Caco-2 (cell line): ENCODE measurements around the gene MGARP. TPM values are rescaled to one million over a fixed set of nuclear protein-coding genes. Genes with fewer than 3 reads are reported as not detected.

Source experiments
- BruUV-seq: library from RNA; stranded (reverse); fragments of 400-500 nt; replicated peaks from 2 replicates; lab custom pipeline; 2021; lab: Mats Ljungman, UMichigan
- CTCF ChIA-PET: fragments of 300-600 bp; sonication (Branson Sonifier 250); formaldehyde crosslinking; loops from one replicate; lab custom pipeline; 2022; ENCODE audit warnings: antibody characterized with exemption; lab: Charles Lee
- POLR2A ChIA-PET: fragments of 300-600 bp; sonication (Branson Sonifier 250); formaldehyde crosslinking; loops from one replicate; lab custom pipeline; 2022; ENCODE audit warnings: antibody characterized with exemption; lab: Charles Lee
- DNase-seq, 2 experiments: peaks; one replicate each; pipeline versions ENCODE4 v3.0.0 to v3.0.0-alpha.2; 2020 to 2022
- H3K27me3 ChIP-seq: replicated peaks from 2 replicates; pipeline ENCODE4 v1.6.0; 2011; ENCODE audit warnings: low read length; ENCODE audit not compliant: control insufficient read depth, insufficient read depth
- H3K36me3 ChIP-seq: 2 replicates; pipeline ENCODE4 v1.5.1; 2011; ENCODE audit warnings: low read length; ENCODE audit not compliant: control insufficient read depth, insufficient read depth
- H3K4me1 ChIP-seq: fragments of 250-450 bp; sonication (Bioruptor Pico); 2 replicates; pipeline ENCODE4 v1.5.1; 2020; ENCODE audit warnings: mild to moderate bottlenecking
- H3K4me3 ChIP-seq: 2 replicates; pipeline ENCODE4 v1.5.1; 2011; ENCODE audit warnings: low read depth, mild to moderate bottlenecking, control low read depth, low read length
- H3K9me3 ChIP-seq: fragments of 250-450 bp; sonication (Bioruptor Pico); 2 replicates; pipeline ENCODE4 v1.5.1; 2020; ENCODE audit warnings: mild to moderate bottlenecking, moderate library complexity
- H3K27ac Mint-ChIP-seq: one replicate; pipeline ENCODE4 v1.8.0; 2022; ENCODE audit warnings: mixed read lengths; ENCODE audit not compliant: unreplicated experiment
- H3K27me3 Mint-ChIP-seq: one replicate; pipeline ENCODE4 v1.8.0; 2022; ENCODE audit warnings: mixed read lengths; ENCODE audit not compliant: insufficient read depth, unreplicated experiment
- H3K36me3 Mint-ChIP-seq: one replicate; pipeline ENCODE4 v1.8.0; 2022; ENCODE audit warnings: mild to moderate bottlenecking, mixed read lengths; ENCODE audit not compliant: insufficient read depth, unreplicated experiment
- H3K4me1 Mint-ChIP-seq: one replicate; pipeline ENCODE4 v1.8.0; 2022; ENCODE audit warnings: low read depth, mixed read lengths; ENCODE audit not compliant: unreplicated experiment
- H3K4me3 Mint-ChIP-seq: one replicate; pipeline ENCODE4 v1.8.0; 2022; ENCODE audit warnings: mild to moderate bottlenecking, moderate library complexity, mixed read lengths; ENCODE audit not compliant: unreplicated experiment
- H3K9me3 Mint-ChIP-seq: one replicate; pipeline ENCODE4 v1.8.0; 2022; ENCODE audit warnings: mixed read lengths; ENCODE audit not compliant: unreplicated experiment
- intact Hi-C: fragments of 100-400 bp; cut with micrococcal nuclease; formaldehyde crosslinking; loops from one replicate; pipeline ENCODE4 v1.10.0; 2022; ENCODE audit not compliant: unreplicated experiment
- total RNA-seq: library from RNA; stranded (reverse); gene quantifications from 2 replicates; pipeline ENCODE4 v1.2.3, GENCODE V29; 2022
- TF ChIP-seq, protein P1 (sequence below), 2 experiments: fragments of 200-600 bp in 1 of 2; IDR thresholded peaks; 1 replicate in 1 of 2; 2 replicates in 1 of 2; pipeline versions ENCODE4 v1.5.1 to v1.8.0; 2011 to 2022; ENCODE audit warnings: antibody characterized with exemption in 1 of 2, control low read depth in 1 of 2, inconsistent platforms in 1 of 2, low read depth in 1 of 2, low read length in 1 of 2, mild to moderate bottlenecking in 1 of 2, moderate library complexity in 1 of 2; ENCODE audit not compliant: insufficient read depth in 1 of 2, severe bottlenecking in 1 of 2, unreplicated experiment in 1 of 2

MGARP gene
- total RNA-seq, 1 experiment from 2014 or later = 0.23 TPM

GRCh38 chr4:139242511-139243051, 37.4 kb downstream of the MGARP start:
- Mint-ChIP-seq H3K9me3 (peaks cover 11% of the 10 kb centered on the region), H3K27ac (no peak overlapping the region), H3K4me1 (no peaks in the 10 kb centered on the region), H3K36me3 (no peaks in the 10 kb centered on the region), H3K27me3 (no peaks in the 10 kb centered on the region), H3K4me3 (no peak overlapping the region)
- H3K36me3 ChIP-seq = no peaks in the 10 kb centered on the region
- H3K4me3 ChIP-seq = no peak overlapping the region
- no peak for DNase-seq
- POLR2A ChIA-PET = no interaction called here
- TF ChIP-seq, protein P1, sequence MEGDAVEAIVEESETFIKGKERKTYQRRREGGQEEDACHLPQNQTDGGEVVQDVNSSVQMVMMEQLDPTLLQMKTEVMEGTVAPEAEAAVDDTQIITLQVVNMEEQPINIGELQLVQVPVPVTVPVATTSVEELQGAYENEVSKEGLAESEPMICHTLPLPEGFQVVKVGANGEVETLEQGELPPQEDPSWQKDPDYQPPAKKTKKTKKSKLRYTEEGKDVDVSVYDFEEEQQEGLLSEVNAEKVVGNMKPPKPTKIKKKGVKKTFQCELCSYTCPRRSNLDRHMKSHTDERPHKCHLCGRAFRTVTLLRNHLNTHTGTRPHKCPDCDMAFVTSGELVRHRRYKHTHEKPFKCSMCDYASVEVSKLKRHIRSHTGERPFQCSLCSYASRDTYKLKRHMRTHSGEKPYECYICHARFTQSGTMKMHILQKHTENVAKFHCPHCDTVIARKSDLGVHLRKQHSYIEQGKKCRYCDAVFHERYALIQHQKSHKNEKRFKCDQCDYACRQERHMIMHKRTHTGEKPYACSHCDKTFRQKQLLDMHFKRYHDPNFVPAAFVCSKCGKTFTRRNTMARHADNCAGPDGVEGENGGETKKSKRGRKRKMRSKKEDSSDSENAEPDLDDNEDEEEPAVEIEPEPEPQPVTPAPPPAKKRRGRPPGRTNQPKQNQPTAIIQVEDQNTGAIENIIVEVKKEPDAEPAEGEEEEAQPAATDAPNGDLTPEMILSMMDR (IDR thresholded peaks at IDR 0.05; ENCODE audit: insufficient read depth in 1 of 2, low read depth in 1 of 2, low read length in 1 of 2, severe bottlenecking in 1 of 2, unreplicated experiment in 1 of 2) = no peak
- peaks cover 8% of the 10 kb centered on the region; the same call in 1 of the 2 replicates for H3K4me1 ChIP-seq
- CTCF ChIA-PET = no interaction called here
- H3K9me3 ChIP-seq = 0 out of 2 replicates have a peak, but pooled peaks cover 3% of the 10 kb centered on the region
- H3K27me3 ChIP-seq = no peaks in the 10 kb centered on the region
- intact Hi-C loops = no loop called here
- no TSS peak for BruUV-seq

DNA sequence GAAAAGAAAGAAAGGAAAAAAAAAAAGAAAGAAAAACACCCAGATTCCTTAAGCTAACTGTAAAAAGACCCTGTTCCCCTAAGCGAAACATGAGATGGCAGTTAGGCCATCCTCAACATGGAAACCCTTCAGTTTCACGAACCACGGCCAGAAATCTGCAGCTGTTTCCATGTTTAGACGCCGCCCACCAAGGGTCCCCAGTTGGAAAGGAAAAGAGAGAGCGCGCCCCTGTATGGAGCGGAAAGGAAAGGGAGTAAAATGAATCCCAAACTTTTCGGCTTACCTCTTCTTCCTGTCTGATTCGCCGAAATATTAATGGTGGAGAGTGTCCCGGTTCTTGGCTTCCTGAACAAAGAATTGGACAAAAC, 38.3 kb downstream of the MGARP start:
- TF ChIP-seq, protein P1 (IDR thresholded peaks at IDR 0.05; ENCODE audit: insufficient read depth in 1 of 2, low read depth in 1 of 2, low read length in 1 of 2, severe bottlenecking in 1 of 2, unreplicated experiment in 1 of 2) = no peak
- Histone ChIP-seq H3K4me3 (no peak overlapping the region), H3K36me3 (no peaks in the 10 kb centered on the region), H3K27me3 (no peaks in the 10 kb centered on the region), H3K4me1 (peaks cover 8% of the 10 kb centered on the region; the same call in 1 of the 2 replicates), H3K9me3 (0 out of 2 replicates have a peak, but pooled peaks cover 3% of the 10 kb centered on the region)
- CTCF ChIA-PET = interaction anchor here (1.5 kb wide), 1 partner anchor 13 kb away, joined by 3 read pairs; no protein-coding TSS in a partner anchor
- Mint-ChIP-seq H3K36me3 (no peaks in the 10 kb centered on the region), H3K27me3 (no peaks in the 10 kb centered on the region), H3K4me3 (no peak overlapping the region), H3K4me1 (no peaks in the 10 kb centered on the region), H3K27ac (no peak overlapping the region), H3K9me3 (peaks cover 11% of the 10 kb centered on the region)
- intact Hi-C loops = no loop called here
- no peak for DNase-seq
- BruUV-seq = no TSS peak
- POLR2A ChIA-PET = interaction anchor here (0.5 kb wide), 1 partner anchor 90 kb away, joined by 4 read pairs; no protein-coding TSS in a partner anchor

- Mint-ChIP-seq H3K27me3 (no peaks in the 10 kb centered on the region), H3K4me1 (no peaks in the 10 kb centered on the region), H3K36me3 (no peaks in the 10 kb centered on the region), H3K9me3 (peaks cover 11% of the 10 kb centered on the region), H3K4me3 (no peak overlapping the region), H3K27ac (no peak overlapping the region)
- intact Hi-C loops = no loop called here
- TF ChIP-seq, protein P1 (IDR thresholded peaks at IDR 0.05; ENCODE audit: insufficient read depth in 1 of 2, low read depth in 1 of 2, low read length in 1 of 2, severe bottlenecking in 1 of 2, unreplicated experiment in 1 of 2) = no peak
- Histone ChIP-seq H3K9me3 (0 out of 2 replicates have a peak, but pooled peaks cover 3% of the 10 kb centered on the region), H3K4me3 (no peak overlapping the region), H3K36me3 (no peaks in the 10 kb centered on the region), H3K4me1 (peaks cover 8% of the 10 kb centered on the region; the same call in 1 of the 2 replicates), H3K27me3 (no peaks in the 10 kb centered on the region)
- no peak for DNase-seq
- no TSS peak for BruUV-seq
- CTCF ChIA-PET = interaction anchor here (1.5 kb wide), 1 partner anchor 13 kb away, joined by 3 read pairs; no protein-coding TSS in a partner anchor
- POLR2A ChIA-PET = no interaction called here
Observed at GRCh38 chr4:139241086-139241783, 38.8 kb downstream of the MGARP start.
